HG02642 (cell line): ENCODE measurements around the gene NAT9.

Experiments used
- ATAC-seq: cut with Tn5 transposase; IDR thresholded peaks from one replicate; pipeline ENCODE4 v1.9.1; 2021; ENCODE audit warnings: mild to moderate bottlenecking; ENCODE audit not compliant: unreplicated experiment, poor library complexity

Gene NAT9

DNA sequence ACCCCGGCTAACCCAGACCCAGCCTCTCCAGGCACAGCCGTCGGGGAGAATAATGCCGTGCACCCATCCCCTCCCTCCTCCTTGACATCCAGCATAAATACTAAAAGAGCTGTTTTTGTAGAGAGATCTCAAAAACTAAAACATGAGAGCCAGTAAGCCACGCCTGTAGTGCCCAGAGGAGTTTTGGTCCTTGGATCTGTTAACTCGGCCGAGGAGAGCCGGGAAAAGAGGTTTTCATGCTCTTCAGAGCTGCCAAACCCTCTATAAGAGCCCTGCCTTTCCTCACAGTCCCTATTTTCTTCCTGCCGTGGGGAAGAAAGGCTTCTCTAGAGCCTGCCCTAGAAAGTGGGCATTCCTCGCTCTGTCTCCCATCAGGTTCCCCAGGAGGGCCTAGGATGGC, 30.2 kb upstream of the NAT9 start:
- ATAC-seq, result no peak

DNA sequence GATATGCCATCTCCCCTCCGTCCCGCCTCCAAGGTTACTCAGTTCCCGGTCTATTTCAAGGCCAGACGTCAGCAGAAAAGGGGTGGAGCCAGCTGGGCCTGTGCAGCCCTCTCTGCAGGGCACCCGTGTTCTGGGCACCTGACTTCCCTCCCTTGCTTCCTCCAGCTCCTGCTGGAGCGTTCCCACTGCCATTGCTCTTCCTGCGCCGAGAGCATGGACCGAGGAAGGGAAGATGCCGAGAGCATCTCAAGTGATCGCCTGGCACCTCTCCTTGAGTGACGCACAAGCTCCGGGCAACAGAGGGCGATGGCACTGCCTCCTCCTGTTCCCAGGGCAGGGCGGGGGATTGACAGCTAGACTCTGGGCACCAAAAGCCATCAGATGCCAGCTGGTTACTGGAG, 29.4 kb upstream of the NAT9 start:
- no peak for ATAC-seq

DNA sequence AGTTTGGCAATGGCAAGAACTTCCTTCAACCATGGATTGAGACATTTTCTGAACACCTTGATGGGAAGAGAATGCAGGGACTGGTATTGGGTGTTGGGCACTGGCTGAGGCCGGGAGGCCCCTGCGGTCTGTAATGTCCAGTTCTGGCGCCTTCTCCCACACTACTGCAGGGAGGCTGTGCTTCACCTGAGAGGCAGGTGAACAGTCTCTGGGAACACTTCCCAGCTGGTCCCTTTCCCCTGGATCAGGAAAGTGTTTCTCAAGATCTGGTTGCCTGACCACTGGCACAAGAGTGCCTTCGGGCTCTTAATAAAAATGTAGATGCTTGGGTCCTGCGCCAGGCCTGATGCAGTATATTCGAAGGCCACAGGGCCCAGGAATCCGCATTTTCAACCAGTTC, 28.5 kb upstream of the NAT9 start:
- ATAC-seq, result no peak

DNA sequence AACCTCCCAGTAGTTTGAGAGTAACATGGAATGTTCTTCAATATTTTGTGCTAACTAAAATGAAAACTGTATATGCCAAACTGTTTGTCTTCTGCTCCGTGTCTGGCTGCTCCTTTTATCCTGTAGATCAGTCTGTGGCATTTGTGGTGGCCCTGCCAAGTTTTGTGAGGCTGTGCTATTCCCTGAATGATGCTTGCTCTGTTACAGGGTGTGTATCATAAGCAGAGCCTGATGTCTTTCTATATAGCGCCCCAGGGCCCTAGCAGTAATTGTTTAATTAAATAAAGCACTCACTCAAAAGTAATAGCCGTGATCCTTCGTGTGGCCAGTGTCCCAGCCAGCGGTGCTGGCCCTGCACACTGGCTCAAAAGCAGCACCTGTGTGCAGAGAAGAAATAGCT, 27.8 kb upstream of the NAT9 start:
- no peak for ATAC-seq

DNA sequence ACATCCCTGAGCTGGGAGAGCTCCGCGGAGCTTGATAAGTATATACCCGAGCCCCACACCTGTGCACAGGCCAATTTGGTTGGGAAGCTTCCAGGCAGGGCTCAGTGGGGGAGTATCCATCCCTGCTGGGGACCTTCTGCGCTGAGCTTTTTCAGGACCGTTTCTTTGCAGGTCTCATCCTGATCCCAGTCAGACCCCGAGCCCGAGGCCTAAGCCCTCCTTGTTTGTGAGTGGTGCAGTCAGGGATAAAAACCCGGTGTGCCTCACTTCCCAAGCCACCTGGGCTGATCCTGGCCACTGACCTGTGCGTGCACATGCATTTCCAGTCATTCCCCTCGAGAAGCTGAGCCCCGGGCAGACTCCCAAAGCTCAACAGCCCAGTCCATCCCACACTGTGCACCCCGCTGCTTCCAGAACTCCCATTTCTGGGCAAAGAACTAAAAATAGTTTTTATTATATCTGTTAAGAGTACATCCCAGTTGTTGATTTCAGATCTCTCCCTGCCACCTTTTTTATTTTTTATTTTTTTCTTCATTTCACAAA, 27.3 kb upstream of the NAT9 start:
- no peak for ATAC-seq

DNA sequence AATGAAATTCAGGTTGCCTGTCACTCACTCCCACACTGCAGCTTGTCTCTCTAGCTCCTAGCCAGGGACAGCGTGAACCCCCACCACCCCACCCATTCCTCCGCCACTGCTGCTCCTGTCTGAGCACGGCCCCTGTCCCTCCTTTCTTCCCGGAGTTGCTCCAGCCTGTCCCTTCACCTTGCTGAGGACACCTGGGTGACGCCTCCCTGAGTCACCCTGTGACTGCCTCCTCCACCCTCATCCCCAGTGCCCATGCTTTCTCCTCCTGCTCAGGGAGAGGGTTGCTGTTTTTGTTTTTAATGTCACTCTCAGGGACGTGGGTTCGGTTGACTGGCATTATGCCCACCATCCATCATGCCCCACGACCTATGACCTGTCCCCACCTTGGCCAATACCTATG, 25.8 kb upstream of the NAT9 start:
- no peak for ATAC-seq

DNA sequence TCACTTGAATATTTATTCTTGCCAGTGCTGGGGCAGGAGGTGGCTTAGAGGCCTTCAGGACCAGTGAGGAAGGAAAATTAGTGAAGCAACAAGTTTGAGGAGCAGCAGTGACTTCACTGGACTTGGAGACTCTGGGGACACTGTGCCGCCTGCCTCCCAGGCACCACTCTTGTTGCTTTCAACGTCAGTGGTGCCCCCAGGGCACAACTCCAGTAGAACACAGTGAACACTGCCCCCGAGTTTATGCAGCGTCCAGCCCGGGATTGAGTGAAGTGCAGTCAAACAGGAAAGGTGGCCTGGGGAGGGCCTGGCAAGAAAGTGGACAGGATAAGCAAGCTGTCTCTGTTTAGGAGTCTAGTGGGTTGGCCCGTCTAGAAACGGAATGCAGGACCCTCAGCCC, 24.4 kb upstream of the NAT9 start:
- ATAC-seq, result no peak

DNA sequence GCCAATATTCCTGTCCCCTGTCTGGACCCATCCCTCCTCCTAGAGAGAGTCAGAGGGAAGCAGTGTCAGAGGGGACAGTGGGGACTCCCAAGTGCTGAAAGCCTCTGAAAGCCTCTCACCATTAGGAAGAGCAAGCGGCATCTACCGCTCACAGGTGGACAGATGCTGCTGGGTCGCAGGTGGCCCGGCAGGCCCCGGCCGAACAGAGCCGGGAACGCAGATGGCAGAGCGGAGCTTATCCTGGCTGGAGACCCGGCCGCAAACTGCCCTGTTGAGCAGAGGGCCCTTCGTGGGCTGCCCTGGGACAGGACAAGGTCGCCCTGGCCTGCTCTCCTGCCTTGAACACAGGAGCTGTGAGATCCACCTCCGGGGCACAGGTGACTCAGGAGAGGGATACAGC, 23.0 kb upstream of the NAT9 start:
- no peak for ATAC-seq

DNA sequence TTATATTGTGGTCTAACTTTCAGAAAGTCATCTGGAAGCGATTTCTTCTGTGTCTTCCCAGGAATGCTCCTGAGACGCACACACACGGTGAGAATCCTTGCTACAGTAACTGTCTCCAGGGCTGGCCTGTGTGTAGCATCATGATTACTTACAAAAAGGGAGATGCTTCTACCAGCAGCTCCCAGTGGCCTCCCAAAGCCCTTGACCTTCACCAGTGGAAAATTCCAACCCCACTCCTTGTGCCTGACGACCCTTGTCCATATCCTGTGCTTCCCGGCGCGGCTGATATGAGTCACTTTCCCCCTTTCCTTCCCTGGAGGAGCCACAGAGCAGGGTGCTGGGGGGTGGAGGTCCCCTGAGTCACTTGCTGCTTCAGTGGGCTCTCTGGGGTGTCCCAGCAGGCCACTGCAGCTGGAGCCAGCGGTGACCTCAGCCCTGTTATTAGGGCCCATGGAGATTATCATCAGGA, 22.1 kb upstream of the NAT9 start:
- ATAC-seq, result no peak

DNA sequence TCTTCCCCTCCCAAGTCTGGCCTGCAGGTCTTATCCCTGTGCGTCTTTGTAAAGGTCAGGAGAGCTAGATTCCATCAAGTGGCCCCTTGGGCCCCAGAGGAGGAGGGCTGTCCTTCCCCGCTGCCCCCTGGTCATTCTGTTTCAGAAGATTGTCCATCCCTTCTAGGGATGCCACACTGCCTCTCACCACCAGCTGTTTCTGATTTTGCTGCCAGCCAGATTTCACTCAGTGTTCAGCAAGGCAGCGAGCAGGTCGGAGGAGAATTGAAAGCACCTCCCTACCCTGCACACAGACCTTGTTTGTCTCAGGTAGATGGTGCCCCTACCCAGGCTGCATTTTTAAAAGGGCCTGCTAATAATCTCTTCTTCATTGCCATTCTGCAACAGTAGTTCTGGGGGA, 21.7 kb upstream of the NAT9 start:
- no peak for ATAC-seq

DNA sequence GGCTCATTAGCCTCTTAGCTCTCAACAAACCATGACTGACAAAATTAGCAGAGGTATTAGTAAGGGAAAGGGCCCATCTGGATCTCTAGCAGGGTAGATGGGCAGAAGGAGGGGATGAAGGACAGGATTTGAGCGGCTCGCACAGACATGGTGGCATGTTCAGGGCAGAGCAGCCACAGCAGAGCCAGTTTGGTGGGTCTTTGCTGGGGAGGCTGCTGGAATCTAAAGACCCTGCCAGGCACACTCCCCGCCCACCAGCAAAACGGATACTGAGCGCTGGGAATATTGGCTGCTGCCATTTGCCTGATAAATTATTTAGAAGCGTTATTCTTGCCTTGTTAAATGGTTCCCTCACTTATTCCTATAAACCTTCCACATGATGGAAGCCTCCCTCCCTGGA, 20.7 kb upstream of the NAT9 start:
- ATAC-seq, result no peak

DNA sequence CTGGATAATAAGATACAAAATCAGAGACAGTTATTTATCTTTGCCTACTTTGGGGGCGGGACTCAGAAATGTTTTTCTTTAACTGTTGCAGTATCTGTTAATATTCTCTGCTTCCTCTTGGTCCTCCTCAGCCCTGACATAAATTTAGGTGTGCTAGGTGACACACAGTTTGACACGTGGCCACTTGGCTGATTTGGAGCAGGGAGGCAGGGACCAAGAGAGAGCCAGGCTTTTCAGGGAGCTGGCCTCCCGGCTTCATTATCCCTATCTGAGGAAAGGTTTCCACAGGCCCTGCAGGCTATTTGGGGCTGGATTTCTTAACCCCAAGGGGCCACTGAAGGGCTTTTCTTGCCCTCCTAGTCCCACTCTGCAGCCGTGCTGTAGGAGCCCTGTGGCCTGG, 20.1 kb upstream of the NAT9 start:
- ATAC-seq, result no peak

DNA sequence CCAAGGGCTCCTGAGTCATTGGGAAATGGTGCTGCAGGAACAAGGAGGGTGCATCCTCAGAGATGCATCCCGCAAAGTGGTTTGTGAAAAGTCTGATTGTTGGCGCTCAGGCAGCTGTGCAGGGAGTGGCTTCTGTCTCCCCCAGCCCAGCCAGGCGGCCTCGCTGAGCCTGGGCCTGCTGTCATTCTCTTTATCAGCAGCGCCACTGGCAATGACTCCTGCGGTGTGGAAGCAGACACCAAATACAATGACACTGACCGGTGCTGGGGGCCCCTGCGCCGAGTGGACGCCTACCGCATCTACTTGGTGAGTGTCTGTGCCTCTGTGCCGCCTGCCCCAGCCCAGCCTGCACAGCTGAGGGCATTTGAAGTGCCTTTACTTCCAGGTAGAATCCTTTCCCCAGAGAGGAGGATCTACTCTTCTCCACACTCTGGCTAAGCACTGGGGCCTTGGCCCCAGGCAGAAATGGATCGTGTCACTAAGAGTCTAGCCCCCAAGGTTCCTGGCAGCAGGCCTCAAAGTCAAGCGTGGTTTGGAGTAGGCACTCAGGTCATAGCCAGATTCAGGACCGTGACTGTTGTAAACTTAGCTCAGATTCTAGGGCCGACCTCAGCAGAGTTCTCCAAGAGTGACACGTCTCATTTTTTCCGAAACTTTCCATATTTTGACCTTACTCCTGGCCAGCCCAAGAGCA, 19.3 kb upstream of the NAT9 start:
- no peak for ATAC-seq

DNA sequence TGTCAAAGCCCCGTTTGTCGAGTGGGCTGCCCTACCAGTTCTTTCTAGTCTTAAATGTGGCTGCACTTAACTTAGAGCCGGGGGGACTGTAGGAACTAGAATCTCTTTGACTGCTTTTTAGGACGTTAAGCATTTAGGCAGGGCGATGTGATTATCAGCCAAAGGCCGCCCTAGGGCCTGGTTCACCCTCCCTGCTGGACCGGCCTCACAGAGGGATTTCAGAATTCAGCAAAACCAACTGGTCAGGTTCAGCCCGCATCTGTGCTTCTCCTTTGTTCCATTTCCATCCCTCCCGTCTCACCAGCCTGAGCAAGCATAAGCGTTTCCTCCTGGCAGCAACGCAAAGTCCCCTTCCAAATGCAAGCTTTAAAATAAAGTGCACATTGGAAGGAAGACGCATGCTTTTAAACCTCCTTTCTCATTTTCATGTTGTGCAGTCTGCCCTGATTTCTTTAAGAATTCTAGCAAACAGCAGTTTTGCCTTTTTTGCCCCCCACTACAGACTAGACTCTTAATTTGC, 16.5 kb upstream of the NAT9 start:
- ATAC-seq, result no peak

DNA sequence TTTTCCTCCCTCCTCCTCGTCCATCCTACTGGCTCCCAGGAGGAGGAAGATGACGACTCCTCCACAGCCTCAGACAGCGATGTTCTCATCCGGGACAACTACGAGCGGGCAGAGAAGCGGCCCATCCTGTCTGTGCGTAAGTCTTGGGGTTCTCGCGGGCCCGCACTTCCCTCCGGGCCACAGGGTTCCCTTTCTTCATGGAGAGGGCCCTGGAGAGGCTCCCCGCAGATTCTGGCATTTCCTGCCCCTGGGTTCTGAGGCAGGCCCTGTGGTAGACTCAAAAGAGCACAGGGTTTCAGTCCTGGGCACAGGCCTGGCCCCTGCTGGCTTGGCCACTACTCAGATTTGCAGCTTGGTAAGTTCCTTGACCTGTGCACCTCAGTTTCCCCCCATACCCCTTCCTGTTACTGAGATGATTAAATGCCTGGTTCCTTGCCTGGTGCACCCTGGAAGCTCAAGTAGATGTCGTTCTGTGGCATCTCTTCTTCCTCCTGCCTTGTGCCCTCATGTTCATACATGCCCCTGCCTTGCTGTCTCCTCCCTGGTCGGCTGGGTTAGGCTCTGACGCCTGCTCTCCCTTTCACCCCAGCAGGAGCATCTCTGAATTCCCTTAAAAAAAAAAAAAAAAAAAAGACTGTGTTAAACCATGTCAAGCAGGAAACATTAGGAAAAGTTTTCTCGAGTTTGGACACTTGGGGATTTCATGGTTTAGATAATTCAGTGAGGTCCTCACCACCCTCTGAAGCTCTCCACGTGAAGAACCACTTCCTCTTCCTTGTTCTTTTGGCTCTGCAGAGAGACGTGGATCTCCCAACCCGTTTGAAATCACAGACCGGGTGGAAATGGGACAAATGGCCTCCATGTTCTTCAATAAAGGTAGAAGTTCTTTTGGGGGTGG, 14.3 kb upstream of the NAT9 start:
- no peak for ATAC-seq

DNA sequence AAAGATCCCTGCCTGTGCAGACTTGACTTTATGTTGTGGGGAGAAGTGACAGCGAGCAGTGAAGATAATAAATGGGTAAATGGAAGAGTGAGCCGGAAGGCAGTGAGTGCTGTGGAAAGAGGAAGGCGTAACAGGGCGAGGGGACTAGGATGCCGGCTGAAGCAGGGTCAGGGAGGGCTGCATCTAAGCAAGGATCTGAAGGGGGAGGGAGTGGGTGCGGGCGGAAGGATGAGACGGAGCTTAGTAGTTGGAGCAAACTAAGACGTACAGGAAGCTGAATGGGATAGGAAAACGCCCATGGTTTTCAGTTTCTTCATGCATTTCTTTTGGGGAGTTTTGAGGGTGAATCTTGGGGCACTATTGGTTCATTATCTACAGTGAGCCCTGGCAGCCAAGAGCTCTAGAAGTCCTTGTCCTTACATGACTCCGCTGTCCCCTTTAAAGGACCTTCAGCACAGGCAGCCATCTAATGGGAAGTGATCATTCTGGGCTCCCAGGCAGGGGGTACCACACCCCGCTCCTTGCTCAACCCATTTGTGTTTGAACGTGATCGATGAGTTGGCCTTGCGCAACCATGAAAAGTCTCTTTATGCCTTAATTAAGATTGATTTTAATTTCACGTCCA, 10.4 kb upstream of the NAT9 start:
- ATAC-seq, result no peak

DNA sequence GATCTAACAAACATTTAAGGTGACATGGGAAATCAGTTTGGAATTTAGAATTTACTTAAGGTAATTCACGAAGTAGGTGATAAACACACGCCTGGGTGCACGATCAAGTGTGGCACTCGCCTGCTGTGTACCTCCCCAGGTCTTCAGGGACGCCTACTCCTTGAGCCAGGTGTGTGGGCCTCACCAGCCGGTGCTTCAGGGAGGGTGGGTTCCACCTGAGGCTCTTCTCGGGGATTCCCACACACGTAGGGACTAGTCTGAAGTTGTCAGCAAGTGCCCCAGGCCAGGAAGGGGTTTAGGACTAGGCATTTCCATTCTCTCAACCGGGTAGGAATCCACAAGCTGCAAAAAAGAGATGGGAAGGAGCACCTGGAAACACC, 9.8 kb upstream of the NAT9 start:
- ATAC-seq, result no peak

DNA sequence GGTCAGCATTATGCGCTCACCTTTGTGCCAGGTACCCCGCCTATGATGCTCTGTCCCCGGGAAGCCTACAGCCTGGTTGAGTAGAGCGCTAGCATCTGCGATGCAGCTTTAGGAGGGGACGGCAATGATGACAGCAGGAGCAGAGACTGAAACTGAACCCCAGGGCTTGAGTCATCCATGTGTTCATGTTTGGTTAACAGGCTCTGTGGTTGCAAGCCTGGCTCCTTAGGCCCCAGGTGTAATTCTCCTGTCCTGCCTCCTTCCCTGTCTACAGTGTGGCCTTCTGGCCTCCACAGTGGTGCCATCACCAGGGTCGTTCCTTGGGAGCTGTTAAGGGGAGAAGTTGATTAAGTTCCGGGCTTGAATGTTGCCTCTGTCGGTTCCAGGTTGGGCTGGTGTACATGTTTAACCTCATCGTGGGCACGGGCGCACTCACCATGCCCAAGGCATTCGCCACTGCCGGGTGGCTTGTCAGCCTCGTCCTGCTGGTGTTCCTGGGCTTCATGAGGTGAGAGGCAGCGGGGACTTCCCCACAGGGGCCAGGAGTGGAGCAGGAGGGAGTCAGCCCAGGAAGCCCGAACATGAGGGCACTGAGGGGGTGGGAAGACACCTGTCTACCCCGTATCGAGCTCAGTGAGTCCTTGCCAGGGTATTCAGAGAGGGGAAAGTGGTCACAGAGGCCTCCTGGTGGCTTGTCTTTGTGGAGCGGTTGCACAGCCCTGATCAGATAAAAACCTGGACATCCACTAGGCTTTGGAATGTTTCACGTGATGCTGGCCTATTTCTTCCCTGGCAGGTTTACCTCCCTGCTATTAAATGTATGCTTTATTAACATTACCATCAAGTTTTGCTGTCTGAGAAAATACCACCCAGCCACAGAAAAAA, 9.2 kb upstream of the NAT9 start:
- ATAC-seq, result no peak

DNA sequence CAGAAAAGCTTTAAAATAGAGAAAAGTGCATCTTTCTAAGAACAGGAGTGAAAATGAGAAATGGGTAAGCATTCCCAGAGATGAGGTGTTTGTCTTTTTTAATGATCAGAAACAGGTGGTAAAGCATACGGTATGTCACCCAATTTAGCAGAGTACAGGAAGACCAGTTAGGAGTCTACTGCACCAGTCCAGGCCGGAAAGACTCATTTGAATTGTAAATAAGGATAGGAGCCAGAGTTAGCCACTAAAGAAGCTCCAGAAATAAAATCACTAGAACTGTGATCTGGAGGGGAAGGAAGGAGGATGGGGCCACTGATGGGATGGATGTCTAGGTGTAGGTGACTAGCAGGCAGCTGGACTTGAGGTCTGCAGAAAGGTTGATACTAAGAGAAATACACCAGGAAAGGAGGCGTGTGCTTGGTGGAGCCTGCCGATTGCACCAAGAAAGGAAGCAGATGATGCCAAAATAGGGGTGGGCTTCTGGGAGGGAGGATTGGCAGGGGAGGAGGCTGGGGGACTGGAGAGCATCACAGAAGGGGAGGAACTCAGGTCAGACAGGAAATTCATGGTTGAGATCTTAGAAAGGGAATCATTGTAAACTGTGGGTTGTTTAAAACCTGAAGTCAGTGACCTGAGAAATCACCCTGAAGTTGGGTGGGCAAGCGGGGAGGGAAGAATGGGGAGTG, 8.1 kb upstream of the NAT9 start:
- ATAC-seq, result no peak
